Measurements from ENCODE around the gene LRP1-AS.

LRP1-AS gene

DNA sequence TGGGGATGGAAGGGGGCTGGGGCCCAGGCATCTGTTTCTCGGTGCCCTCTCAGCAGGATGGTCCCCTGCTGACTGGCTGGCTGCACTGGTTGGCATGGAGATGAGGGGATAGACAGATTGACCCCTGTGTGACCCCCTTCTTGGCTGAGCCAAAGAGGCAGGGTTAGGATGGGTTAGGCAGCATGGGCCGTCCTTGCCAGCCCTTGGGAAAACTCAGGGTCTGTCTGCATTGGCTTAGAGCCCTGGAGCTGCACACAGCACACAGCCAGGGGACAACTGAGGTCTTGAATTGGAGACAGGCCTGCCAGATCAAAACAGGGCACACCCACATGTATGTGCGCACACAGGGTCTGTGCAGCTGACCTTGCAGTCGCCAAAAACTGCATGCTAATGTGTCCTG lies 11.2 kb upstream of the LRP1-AS start:
- peaks cover 3% of the 10 kb centered on the region for H3K27me3 Mint-ChIP-seq
- H3K36me3 Mint-ChIP-seq (ENCODE audit: low read depth), result no peaks in the 10 kb centered on the region
- H3K4me1 Mint-ChIP-seq, result peaks cover 6% of the 10 kb centered on the region
- no peaks in the 10 kb centered on the region for H3K9me3 Mint-ChIP-seq
- H3K27ac Mint-ChIP-seq, result no peak overlapping the region
- DNase-seq (no peak), ATAC-seq (no peak)
- H3K4me3 Mint-ChIP-seq, result no peak overlapping the region

GRCh38 chr12:57158186-57158585 lies 10.8 kb upstream of the LRP1-AS start:
- no peak for DNase-seq
- Mint-ChIP-seq H3K4me1 (peaks cover 6% of the 10 kb centered on the region), H3K9me3 (no peaks in the 10 kb centered on the region), H3K27ac (no peak overlapping the region), H3K27me3 (peaks cover 3% of the 10 kb centered on the region), H3K36me3 (ENCODE audit: low read depth) (no peaks in the 10 kb centered on the region), H3K4me3 (no peak overlapping the region)
- no peak for ATAC-seq

GRCh38 chr12:57157588-57158173 lies 10.3 kb upstream of the LRP1-AS start:
- peaks cover 3% of the 10 kb centered on the region for H3K27me3 Mint-ChIP-seq
- no peak overlapping the region for H3K4me3 Mint-ChIP-seq
- DNase-seq (no peak), ATAC-seq (no peak)
- no peaks in the 10 kb centered on the region for H3K9me3 Mint-ChIP-seq
- no peak overlapping the region for H3K27ac Mint-ChIP-seq
- H3K4me1 Mint-ChIP-seq, result peaks cover 6% of the 10 kb centered on the region
- no peaks in the 10 kb centered on the region for H3K36me3 Mint-ChIP-seq (ENCODE audit: low read depth)

DNA sequence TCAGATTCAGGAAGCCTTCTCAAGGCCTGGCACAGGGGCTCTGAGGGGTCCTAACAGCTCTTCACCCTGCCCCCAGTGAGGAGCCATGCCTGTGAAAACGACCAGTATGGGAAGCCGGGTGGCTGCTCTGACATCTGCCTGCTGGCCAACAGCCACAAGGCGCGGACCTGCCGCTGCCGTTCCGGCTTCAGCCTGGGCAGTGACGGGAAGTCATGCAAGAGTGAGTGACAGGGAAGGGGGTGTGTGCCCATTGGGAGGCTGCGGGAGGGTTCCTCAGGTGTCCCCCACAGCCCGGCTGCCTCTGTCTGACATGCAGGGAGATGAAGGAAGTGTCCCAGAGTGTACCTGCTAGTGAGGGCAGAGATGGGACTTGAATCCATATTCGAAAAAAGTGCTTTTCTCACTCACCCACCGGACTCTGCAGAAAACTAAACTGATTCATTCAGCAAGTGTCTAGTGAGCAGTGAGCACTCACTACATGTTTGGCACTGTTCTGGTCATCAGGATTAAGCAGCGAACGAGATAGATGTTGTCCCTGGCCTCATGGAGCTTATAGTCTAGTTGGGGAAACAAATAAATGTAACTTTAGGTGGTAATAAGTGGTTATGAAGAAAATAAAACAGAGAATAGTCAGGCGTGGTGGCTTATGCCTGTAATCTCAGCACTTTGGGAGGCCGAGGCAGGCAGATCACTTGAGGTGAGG lies 9.4 kb upstream of the LRP1-AS start:
- H3K36me3 Mint-ChIP-seq (ENCODE audit: low read depth), result no peaks in the 10 kb centered on the region
- H3K4me1 Mint-ChIP-seq, result peaks cover 6% of the 10 kb centered on the region
- no peak overlapping the region for H3K27ac Mint-ChIP-seq
- no peaks in the 10 kb centered on the region for H3K9me3 Mint-ChIP-seq
- no peak for DNase-seq
- peaks cover 3% of the 10 kb centered on the region for H3K27me3 Mint-ChIP-seq
- no peak for ATAC-seq
- H3K4me3 Mint-ChIP-seq, result no peak overlapping the region

- peaks cover 6% of the 10 kb centered on the region for H3K4me1 Mint-ChIP-seq
- H3K36me3 Mint-ChIP-seq (ENCODE audit: low read depth), result no peaks in the 10 kb centered on the region
- no peak for ATAC-seq
- DNase-seq, result no peak
- no peaks in the 10 kb centered on the region for H3K9me3 Mint-ChIP-seq
- no peak overlapping the region for H3K4me3 Mint-ChIP-seq
- H3K27ac Mint-ChIP-seq, result no peak overlapping the region
- peaks cover 3% of the 10 kb centered on the region for H3K27me3 Mint-ChIP-seq
Measured at GRCh38 chr12:57154804-57155434, 7.5 kb upstream of the LRP1-AS start.

- H3K27ac Mint-ChIP-seq, result no peak overlapping the region
- DNase-seq, result no peak
- no peaks in the 10 kb centered on the region for H3K9me3 Mint-ChIP-seq
- no peaks in the 10 kb centered on the region for H3K36me3 Mint-ChIP-seq (ENCODE audit: low read depth)
- ATAC-seq, result no peak
- H3K4me1 Mint-ChIP-seq, result peaks cover 6% of the 10 kb centered on the region
- H3K27me3 Mint-ChIP-seq, result peaks cover 3% of the 10 kb centered on the region
- H3K4me3 Mint-ChIP-seq, result no peak overlapping the region
Measured at GRCh38 chr12:57154076-57154475, 6.7 kb upstream of the LRP1-AS start.

DNA sequence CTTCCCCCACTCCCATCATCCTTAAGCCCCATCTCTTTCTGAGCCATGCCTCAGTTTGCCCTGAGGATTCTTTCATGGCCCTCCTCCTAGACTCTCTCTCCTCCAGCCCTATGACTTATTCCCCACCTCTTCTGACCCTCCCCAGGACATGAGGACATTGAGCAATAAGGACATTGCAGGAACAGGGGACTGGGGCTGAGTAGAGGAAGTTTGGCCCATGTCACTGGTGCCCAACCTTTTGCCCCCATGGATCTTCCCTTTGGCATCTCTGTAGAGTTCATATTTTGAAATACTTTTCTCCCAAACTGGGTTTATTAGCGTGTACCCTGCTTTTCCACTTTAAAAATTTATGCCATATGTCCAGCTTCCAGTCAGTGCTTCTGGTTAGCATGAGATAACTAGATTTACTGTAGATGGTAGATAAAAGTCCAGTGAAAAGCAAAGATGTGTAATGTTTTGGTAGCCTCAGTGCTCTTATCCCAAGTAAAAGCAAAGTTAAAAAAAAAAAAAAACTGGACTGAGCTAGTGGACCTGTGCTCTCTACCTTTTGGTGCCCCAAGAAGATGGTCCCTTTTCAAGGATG lies 6.1 kb upstream of the LRP1-AS start:
- no peaks in the 10 kb centered on the region for H3K36me3 Mint-ChIP-seq (ENCODE audit: low read depth)
- H3K9me3 Mint-ChIP-seq, result no peaks in the 10 kb centered on the region
- no peak overlapping the region for H3K27ac Mint-ChIP-seq
- no peak overlapping the region for H3K4me3 Mint-ChIP-seq
- peaks cover 3% of the 10 kb centered on the region for H3K27me3 Mint-ChIP-seq
- peaks cover 6% of the 10 kb centered on the region for H3K4me1 Mint-ChIP-seq
- no peak for DNase-seq
- ATAC-seq, result no peak

- DNase-seq (no peak), ATAC-seq (no peak)
- no peaks in the 10 kb centered on the region for H3K9me3 Mint-ChIP-seq
- H3K4me1 Mint-ChIP-seq, result peaks cover 2% of the 10 kb centered on the region
- no peak overlapping the region for H3K27ac Mint-ChIP-seq
- no peaks in the 10 kb centered on the region for H3K36me3 Mint-ChIP-seq (ENCODE audit: low read depth)
- peaks cover 2% of the 10 kb centered on the region for H3K27me3 Mint-ChIP-seq
- H3K4me3 Mint-ChIP-seq, result no peak overlapping the region
Measured at GRCh38 chr12:57152639-57153038, 5.2 kb upstream of the LRP1-AS start.

DNA sequence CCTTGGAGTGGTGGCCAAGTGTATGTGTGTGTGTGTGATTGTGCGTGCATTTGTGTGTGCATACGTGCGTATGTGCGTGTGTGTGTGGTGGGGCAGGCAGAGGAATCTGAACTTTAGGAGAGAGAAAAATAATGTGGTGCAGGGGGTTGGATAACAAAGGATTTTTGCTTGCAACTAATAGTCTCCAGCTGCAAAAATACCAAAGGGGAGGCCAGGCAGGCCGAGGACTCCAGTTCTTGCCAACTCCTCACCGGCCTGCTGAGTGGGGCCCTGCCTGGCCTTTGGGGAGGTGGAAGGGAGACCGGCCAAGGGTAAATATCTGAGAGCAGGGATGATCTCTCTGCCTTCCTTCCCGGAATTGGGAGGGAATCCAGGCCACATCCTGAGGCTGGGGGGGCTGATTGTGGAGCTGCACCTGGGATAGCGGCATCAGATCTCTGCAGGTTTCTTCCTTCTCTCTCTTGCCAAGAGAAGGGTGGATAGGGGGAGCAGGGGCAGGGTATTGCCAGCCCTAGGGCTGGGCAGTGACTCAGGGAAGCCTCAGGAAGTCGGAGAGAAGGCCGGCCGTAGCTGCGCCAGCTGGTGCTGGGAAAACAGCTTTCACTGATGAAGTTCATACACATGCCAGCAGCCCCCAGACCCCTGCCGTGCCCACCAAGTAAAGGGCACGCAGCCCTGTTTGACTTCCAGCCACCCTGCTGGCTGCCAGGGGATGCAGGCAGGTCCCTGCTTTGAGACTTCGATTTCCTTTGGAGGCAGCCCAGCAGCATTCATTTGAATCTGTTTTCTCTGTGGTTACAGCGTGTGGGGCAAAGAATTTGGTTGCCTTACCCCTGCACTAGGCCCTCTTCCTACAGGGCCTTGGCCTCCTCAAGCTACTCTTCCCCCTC lies 4.6 kb upstream of the LRP1-AS start:
- H3K4me1 Mint-ChIP-seq, result no peaks in the 10 kb centered on the region
- no peak overlapping the region for H3K27ac Mint-ChIP-seq
- no peaks in the 10 kb centered on the region for H3K9me3 Mint-ChIP-seq
- H3K27me3 Mint-ChIP-seq, result no peaks in the 10 kb centered on the region
- H3K4me3 Mint-ChIP-seq, result no peak overlapping the region
- ATAC-seq (no peak), DNase-seq (no peak)
- H3K36me3 Mint-ChIP-seq (ENCODE audit: low read depth), result no peaks in the 10 kb centered on the region

GRCh38 chr12:57150400-57151000 lies 3.1 kb upstream of the LRP1-AS start:
- H3K27me3 Mint-ChIP-seq, result no peaks in the 10 kb centered on the region
- H3K4me3 Mint-ChIP-seq, result no peak overlapping the region
- DNase-seq (no peak), ATAC-seq (no peak)
- H3K4me1 Mint-ChIP-seq, result no peaks in the 10 kb centered on the region
- no peaks in the 10 kb centered on the region for H3K36me3 Mint-ChIP-seq (ENCODE audit: low read depth)
- H3K9me3 Mint-ChIP-seq, result no peaks in the 10 kb centered on the region
- H3K27ac Mint-ChIP-seq, result no peak overlapping the region

GRCh38 chr12:57149245-57149900 lies 2.0 kb upstream of the LRP1-AS start:
- DNase-seq, result no peak

GRCh38 chr12:57148469-57149244 lies 1.2 kb upstream of the LRP1-AS start:
- no peak for ATAC-seq
- Mint-ChIP-seq H3K4me3 (no peak overlapping the region), H3K4me1 (no peaks in the 10 kb centered on the region), H3K36me3 (ENCODE audit: low read depth) (no peaks in the 10 kb centered on the region), H3K27me3 (no peaks in the 10 kb centered on the region), H3K9me3 (no peaks in the 10 kb centered on the region), H3K27ac (no peak overlapping the region)
- DNase-seq, result no peak

More at GRCh38 chr12:57149245-57149900, 2.0 kb upstream of the LRP1-AS start:
- no peak overlapping the region for H3K27ac Mint-ChIP-seq
- H3K4me3 Mint-ChIP-seq, result no peak overlapping the region
- H3K36me3 Mint-ChIP-seq (ENCODE audit: low read depth), result no peaks in the 10 kb centered on the region
- no peaks in the 10 kb centered on the region for H3K9me3 Mint-ChIP-seq
- no peaks in the 10 kb centered on the region for H3K4me1 Mint-ChIP-seq
- no peaks in the 10 kb centered on the region for H3K27me3 Mint-ChIP-seq
- ATAC-seq, result no peak

GRCh38 chr12:57146092-57146491 lies 1.3 kb downstream of the LRP1-AS start:
- H3K27ac Mint-ChIP-seq, result no peak overlapping the region
- DNase-seq, result no peak
- no peaks in the 10 kb centered on the region for H3K27me3 Mint-ChIP-seq
- no peak for ATAC-seq
- no peak overlapping the region for H3K4me3 Mint-ChIP-seq
- H3K4me1 Mint-ChIP-seq, result peaks cover 6% of the 10 kb centered on the region
- H3K9me3 Mint-ChIP-seq, result no peaks in the 10 kb centered on the region
- H3K36me3 Mint-ChIP-seq (ENCODE audit: low read depth), result no peaks in the 10 kb centered on the region
